SKM-1 (cell line): ENCODE data around the gene FANCG.

Experiments used
- DNase-seq: peaks from one replicate; lab custom pipeline; 2025; ENCODE audit not compliant: unreplicated experiment; lab: John Stamatoyannopoulos, UW

Gene FANCG

GRCh38 chr9:35026671-35027070 is 53.1 kb downstream of the FANCG start:
- no peak for DNase-seq
